HG03520 (cell line): ENCODE measurements around the gene TBC1D2B.

ENCODE experiments used
- ATAC-seq: cut with Tn5 transposase; IDR thresholded peaks from one replicate; pipeline ENCODE4 v1.9.1; 2021; ENCODE audit warnings: mild to moderate bottlenecking, moderate library complexity; ENCODE audit not compliant: unreplicated experiment

The TBC1D2B gene

GRCh38 chr15:78098131-78098755 lies 20.7 kb upstream of the TBC1D2B start:
- no peak for ATAC-seq

- no peak for ATAC-seq
Measured at GRCh38 chr15:78097667-78098066, 20.2 kb upstream of the TBC1D2B start.

- ATAC-seq: no peak
Measured at GRCh38 chr15:78093242-78094020, 15.9 kb upstream of the TBC1D2B start.

- no peak for ATAC-seq
Measured at GRCh38 chr15:78092261-78093041, 14.9 kb upstream of the TBC1D2B start, which contains the start of gene SH2D7. Gene SH2D7 (plus strand): TSS chr15:78092561. CDS start chr15:78092585, 24 bp downstream.

GRCh38 chr15:78090422-78091063 lies 13.0 kb upstream of the TBC1D2B start:
- ATAC-seq: no peak

GRCh38 chr15:78088773-78089080 lies 11.2 kb upstream of the TBC1D2B start:
- ATAC-seq: no peak

- no peak for ATAC-seq
Measured at GRCh38 chr15:78087951-78088772, 10.7 kb upstream of the TBC1D2B start.

- no peak for ATAC-seq
Measured at GRCh38 chr15:78085928-78086327, 8.4 kb upstream of the TBC1D2B start.

- ATAC-seq: no peak
Measured at GRCh38 chr15:78084449-78084750, 6.9 kb upstream of the TBC1D2B start.

GRCh38 chr15:78083687-78084448 lies 6.4 kb upstream of the TBC1D2B start:
- no peak for ATAC-seq

- ATAC-seq: no peak
Measured at GRCh38 chr15:78083186-78083585, 5.7 kb upstream of the TBC1D2B start.

GRCh38 chr15:78082743-78083110 lies 5.2 kb upstream of the TBC1D2B start:
- ATAC-seq: no peak

GRCh38 chr15:78082106-78082742 lies 4.7 kb upstream of the TBC1D2B start:
- ATAC-seq: no peak

GRCh38 chr15:78080088-78080460 lies 2.6 kb upstream of the TBC1D2B start:
- no peak for ATAC-seq

GRCh38 chr15:78079298-78080087 lies 2.0 kb upstream of the TBC1D2B start:
- no peak for ATAC-seq

GRCh38 chr15:78077871-78078210 lies 330 bp upstream of the TBC1D2B start:
- ATAC-seq: no peak

- no peak for ATAC-seq
Measured at GRCh38 chr15:78076231-78077052, 1.1 kb downstream of the TBC1D2B start.
